Tongue (tissue), 2 donors: ENCODE results near the gene FAM168B. TPM values are rescaled to one million over a fixed set of nuclear protein-coding genes. Genes with fewer than 3 reads are reported as not detected.

ENCODE experiments used
- DNase-seq: peaks from one replicate; pipeline ENCODE4 v3.0.0-alpha.2; 2015
- total RNA-seq: library from RNA; depleted of rRNA; stranded (reverse); fragments of >200 nt; gene quantifications from one replicate; pipeline ENCODE4 v1.2.3, GENCODE V29; 2014

The FAM168B gene
- total RNA-seq, 1 donor from 2014 or later = 104 TPM

GRCh38 chr2:131022731-131023130, 70.5 kb downstream of the FAM168B start:
- DNase-seq = no peak

DNA sequence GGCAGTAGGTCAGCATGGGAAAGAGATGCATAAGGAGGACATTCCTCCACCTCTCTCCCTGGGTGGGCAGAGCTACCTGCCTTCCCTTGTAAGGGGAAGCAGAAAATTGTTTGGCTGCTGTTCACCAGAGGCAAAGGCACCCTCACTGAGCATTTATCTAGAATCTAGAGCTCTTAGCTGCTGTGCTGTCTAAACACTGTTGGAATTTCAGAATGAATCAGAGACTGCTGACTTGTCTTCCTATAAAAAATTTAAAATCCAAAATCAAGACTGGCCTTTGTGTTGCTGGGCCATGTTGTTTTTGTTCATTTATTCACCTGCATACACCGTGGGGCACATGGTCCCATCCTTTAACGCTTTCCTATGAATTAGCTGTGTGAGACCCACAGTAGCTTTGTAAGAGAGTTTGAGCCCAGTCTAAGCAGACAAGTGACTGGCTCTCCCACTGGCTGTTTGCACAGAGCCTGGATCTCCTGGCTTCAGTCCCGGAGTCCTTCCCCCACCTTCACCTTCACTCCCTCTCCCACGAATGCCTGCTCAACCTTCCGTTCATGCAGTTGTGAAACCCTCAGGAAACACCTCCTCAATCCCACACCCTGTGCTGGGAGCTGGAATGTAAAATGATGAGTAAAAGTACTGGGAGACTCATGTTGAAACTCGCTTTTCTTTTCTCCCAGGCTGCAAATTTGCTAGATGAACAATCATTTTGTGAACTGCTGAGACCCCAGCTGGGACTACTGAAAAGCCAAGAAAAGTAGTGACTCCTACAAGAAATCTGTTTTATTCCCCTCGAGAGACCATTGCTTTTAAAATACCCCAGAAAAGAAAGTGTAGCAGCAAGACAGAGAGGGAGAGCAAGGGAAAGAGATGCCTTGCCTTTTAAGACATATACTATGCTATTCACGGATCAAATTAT, 76.2 kb downstream of the FAM168B start:
- DNase-seq = peak; percentile 32

DNA sequence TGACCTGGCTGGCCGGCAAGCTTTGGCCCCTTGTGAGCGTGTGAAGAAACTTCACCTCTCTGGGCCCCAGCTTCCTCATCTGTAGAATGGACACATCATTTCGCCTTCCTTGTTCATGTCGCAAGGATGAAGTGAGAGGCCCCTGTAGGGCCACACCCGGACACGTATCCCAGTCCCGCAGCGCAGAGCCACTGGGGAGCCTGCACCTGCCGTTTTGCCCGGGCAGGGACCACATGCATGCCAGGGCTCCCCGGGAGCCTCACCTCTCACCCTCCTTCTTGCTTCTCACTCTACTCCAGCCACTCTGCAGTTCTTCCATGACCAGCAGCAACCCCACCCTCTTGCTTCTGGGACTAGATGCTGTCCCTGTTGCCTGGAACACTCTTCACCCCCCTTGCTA, 77.5 kb downstream of the FAM168B start:
- DNase-seq = no peak

GRCh38 chr2:131014141-131014540, 79.1 kb downstream of the FAM168B start:
- DNase-seq = no peak

- DNase-seq = no peak
These were observed 81.8 kb downstream of the FAM168B start for GRCh38 chr2:131011486-131011885.

- no peak for DNase-seq
These were observed 82.7 kb downstream of the FAM168B start for GRCh38 chr2:131010566-131010965.

- no peak for DNase-seq
These were observed 83.4 kb downstream of the FAM168B start for GRCh38 chr2:131009713-131010475.

GRCh38 chr2:131008967-131009366, 84.3 kb downstream of the FAM168B start:
- DNase-seq = no peak

DNA sequence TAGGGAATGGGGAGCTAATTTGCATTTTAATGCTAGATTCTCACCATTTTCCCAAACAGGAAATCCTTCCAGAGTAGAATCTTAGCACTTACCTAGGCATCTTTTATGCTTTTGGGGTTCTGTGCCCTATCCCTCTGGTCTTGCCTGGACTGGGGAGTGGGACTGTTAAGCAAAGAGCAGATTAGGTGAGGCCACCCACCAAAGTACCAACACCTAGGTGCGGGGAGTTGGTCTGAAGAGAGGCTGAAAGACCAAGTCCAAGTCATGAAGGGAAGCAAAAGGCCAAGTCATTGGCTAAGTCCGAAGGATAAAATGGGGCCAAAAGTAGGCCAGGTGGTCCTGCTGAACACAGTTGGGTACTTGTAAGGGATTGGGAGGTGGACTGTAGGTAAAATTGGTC, 86.7 kb downstream of the FAM168B start:
- no peak for DNase-seq

DNA sequence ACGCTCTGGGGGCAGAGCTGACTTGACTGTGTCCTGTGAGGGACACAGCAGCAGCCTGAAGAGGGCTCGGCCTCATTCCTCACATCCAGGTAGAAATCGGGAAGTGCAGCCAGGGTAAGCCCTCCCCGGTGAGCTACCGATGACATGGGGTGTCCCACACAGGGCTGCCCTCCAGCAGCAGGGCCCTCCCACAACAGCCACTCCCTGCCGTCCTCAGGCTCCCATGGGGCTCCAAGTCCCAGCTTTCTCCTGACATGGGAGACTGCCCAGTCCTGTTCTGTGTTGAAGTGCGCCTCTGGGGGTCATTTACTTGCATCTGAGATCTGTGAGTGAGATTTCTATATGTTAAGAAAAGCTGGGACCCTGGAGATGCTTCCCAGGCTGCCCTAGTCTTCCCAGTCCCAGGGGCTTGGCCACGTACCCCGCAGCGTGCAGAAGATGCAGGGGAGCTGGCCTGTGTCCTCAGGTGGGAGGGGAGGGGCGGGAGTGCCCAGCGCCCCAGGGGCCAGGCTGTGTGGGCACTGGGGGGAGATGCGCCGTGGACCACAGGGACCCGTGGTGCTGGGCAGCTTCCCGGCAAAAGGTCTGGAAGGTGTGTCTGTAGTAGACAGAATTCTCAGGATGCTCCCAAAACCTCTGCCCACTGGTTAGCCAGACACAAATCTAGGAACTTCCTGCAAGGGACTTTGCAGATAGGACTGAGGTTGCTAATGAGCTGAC, 87.9 kb downstream of the FAM168B start:
- DNase-seq = no peak

GRCh38 chr2:131004446-131005209, 88.6 kb downstream of the FAM168B start:
- DNase-seq = no peak

DNA sequence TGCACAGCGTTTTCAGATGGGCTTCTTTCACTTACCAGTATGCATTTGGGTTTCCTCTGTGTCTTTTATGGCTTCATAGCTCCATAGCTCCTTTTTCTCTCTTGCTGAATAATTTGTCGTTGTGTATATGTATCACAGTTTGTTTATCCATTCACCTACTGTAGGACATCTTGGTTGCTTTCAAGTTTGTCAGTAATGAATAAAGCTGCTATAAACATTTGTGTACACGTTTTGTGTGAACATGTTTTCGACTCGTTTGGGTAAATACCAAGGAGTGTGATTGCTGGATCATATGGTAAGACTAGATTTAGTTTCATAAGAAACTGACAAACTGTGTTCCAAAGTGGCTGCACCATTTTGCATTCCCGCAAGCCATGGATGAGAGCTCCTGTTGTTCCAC, 94.7 kb downstream of the FAM168B start:
- DNase-seq = no peak

Other genes starting within 250 kb of the FAM168B start
- gene PLEKHB2, start 11.9 kb upstream of the FAM168B start, total RNA-seq = 74.4 TPM
- not detected for gene POTEE, start 116.1 kb upstream of the FAM168B start, total RNA-seq